Fibroblast of skin of right biceps (primary cell): ENCODE results near the gene CISD1.
A peak's percentile ranks its signal among the peaks of the same experiment; 100 is the strongest.
"Not testable (repeated sequence)": the region's sequence is repeated elsewhere in the genome, so short reads cannot be mapped to it uniquely, and the experiment has no call there.

Experiments
- DNase-seq: peaks from one replicate; pipeline ENCODE4 v3.0.0-alpha.2; 2013

Gene CISD1

GRCh38 chr10:58268946-58269781 lies at the start of gene CISD1:
Gene CISD1 (plus strand): TSS chr10:58269162. CDS start chr10:58269274, 112 bp downstream.
- peak; percentile 100 for DNase-seq

GRCh38 chr10:58219875-58220274 lies 49.1 kb upstream of the CISD1 start:
- peak; percentile 9 for DNase-seq

GRCh38 chr10:58220769-58221451 lies 48.1 kb upstream of the CISD1 start:
- peak; percentile 76 for DNase-seq

GRCh38 chr10:58225654-58226053 lies 43.3 kb upstream of the CISD1 start:
- no peak for DNase-seq

- DNase-seq = not testable (repeated sequence)
Measured at GRCh38 chr10:58229856-58230255, 39.1 kb upstream of the CISD1 start.

GRCh38 chr10:58237014-58237834 lies 31.7 kb upstream of the CISD1 start:
- DNase-seq = peak; percentile 92

- peak; percentile 47 for DNase-seq
Measured at GRCh38 chr10:58239561-58240169, 29.3 kb upstream of the CISD1 start.

- peak; percentile 70 for DNase-seq
Measured at GRCh38 chr10:58240531-58240930, 28.4 kb upstream of the CISD1 start.

- peak; percentile 55 for DNase-seq
Measured at GRCh38 chr10:58241346-58241745, 27.6 kb upstream of the CISD1 start.

- DNase-seq = no peak
Measured at GRCh38 chr10:58243269-58243668, 25.7 kb upstream of the CISD1 start.

- DNase-seq = not testable (repeated sequence)
Measured at GRCh38 chr10:58243801-58244200, 25.2 kb upstream of the CISD1 start.

- not testable (repeated sequence) for DNase-seq
Measured at GRCh38 chr10:58244242-58244641, 24.7 kb upstream of the CISD1 start.

- not testable (repeated sequence) for DNase-seq
Measured at GRCh38 chr10:58244666-58245065, 24.3 kb upstream of the CISD1 start.

- DNase-seq = no peak
Measured at GRCh38 chr10:58253184-58253583, 15.8 kb upstream of the CISD1 start.

GRCh38 chr10:58254644-58255043 lies 14.3 kb upstream of the CISD1 start:
- DNase-seq = no peak

GRCh38 chr10:58256013-58256780 lies 12.8 kb upstream of the CISD1 start:
- DNase-seq = not testable (repeated sequence)

- no peak for DNase-seq
Measured at GRCh38 chr10:58258977-58259692, 9.8 kb upstream of the CISD1 start.

GRCh38 chr10:58260334-58260733 lies 8.6 kb upstream of the CISD1 start:
- DNase-seq = no peak

- DNase-seq = no peak
Measured at GRCh38 chr10:58262766-58263165, 6.2 kb upstream of the CISD1 start.

- no peak for DNase-seq
Measured at GRCh38 chr10:58264780-58265179, 4.2 kb upstream of the CISD1 start.

GRCh38 chr10:58265249-58265648 lies 3.7 kb upstream of the CISD1 start:
- no peak for DNase-seq
